GM18951 (cell line): Measurements from ENCODE around the gene SHLD1.
A peak's percentile ranks its signal among the peaks of the same experiment; 100 is the strongest.
"Not testable (repeated sequence)": the region's sequence is repeated elsewhere in the genome, so short reads cannot be mapped to it uniquely, and the experiment has no call there.

Experiments used
- POLR2A ChIP-seq: IDR thresholded peaks from 4 replicates; pipeline ENCODE4 v1.6.1; 2011; ENCODE audit warnings: mild to moderate bottlenecking; ENCODE audit not compliant: insufficient read length, insufficient read depth; ENCODE audit errors: extremely low read depth
- in situ Hi-C: fragments of 300-500 bp; cut with MboI; formaldehyde crosslinking; loops from one replicate; pipeline ENCODE4 v1.12.0; 2022; ENCODE audit warnings: low sequenced_read_pairs, mixed read lengths, inconsistent platforms; ENCODE audit not compliant: unreplicated experiment

SHLD1 gene

GRCh38 chr20:5797843-5798462 is 47.8 kb downstream of the SHLD1 start:
- peak; percentile 17 for TF ChIP-seq POLR2A
- in situ Hi-C loops, result no loop called here

DNA sequence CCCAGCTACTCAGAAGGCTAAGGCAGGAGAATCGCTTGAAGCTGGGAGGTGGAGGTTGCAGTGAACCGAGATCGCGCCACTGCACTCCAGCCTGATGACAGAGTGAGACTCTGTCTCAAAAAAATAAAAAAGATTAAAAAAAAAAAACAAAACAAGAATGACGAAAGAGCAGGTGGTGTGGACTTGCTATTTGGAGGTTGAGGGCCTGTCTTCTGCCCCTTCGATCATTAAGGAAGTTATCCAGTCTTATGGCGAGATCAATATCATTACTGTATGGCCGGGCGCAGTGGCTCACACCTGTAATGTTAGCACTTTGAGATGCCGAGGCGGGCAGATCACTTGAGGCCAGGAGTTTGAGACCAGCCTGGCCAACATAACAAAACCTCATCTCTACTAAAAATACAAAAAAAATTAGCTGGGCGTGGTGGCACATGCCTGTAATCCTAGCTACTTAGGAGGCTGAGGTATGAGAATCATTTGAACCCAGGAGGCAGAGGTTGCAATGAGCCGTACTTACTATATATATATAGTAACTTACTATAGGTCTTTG is 53.6 kb downstream of the SHLD1 start:
- in situ Hi-C loops, result not testable (repeated sequence)

GRCh38 chr20:5806457-5807263 is 56.5 kb downstream of the SHLD1 start:
- in situ Hi-C loops, result no loop called here
- no peak for TF ChIP-seq POLR2A

- in situ Hi-C loops, result no loop called here
- no peak for TF ChIP-seq POLR2A
Measured at GRCh38 chr20:5807431-5807830, 57.2 kb downstream of the SHLD1 start.

DNA sequence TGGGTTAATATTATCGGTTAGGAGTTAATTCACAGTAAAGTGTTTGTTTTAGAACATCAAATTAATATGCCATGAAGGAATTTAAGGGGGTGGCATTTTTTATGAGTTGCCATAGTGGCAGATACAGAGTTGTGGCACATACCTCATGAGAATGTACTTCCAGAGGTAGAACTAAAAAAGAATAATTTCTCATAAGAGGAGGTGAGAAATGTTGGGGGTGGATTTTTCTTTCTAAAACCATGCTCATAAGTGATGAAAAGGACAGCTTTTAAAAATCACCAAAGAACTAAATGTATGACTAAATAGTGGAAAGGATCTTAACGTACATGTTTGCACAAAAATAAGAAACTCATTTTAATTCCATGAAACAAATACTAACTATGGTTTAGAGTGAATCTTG is 58.7 kb downstream of the SHLD1 start:
- no peak for TF ChIP-seq POLR2A
- in situ Hi-C loops, result no loop called here

DNA sequence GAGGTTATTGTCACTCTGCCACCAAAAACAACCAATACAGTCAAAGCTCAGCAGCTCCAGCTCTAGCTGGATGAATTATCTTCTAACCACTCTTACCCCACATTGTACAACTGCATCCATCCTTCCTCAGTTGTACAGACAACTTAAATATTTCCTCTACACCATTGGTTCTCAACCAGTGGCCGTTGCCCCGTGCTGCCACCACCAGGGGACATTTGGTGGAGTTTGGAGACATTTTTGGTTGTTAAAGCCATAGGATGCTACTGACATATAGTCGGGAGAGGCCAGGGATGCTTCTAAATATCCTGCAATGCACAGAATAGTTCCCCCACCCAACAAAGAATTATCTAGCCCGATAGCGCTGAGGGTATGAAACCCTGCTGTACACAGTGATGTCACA is 59.3 kb downstream of the SHLD1 start:
- no peak for TF ChIP-seq POLR2A
- in situ Hi-C loops, result no loop called here

GRCh38 chr20:5810800-5811422 is 60.7 kb downstream of the SHLD1 start:
- TF ChIP-seq POLR2A, result no peak
- in situ Hi-C loops, result no loop called here

DNA sequence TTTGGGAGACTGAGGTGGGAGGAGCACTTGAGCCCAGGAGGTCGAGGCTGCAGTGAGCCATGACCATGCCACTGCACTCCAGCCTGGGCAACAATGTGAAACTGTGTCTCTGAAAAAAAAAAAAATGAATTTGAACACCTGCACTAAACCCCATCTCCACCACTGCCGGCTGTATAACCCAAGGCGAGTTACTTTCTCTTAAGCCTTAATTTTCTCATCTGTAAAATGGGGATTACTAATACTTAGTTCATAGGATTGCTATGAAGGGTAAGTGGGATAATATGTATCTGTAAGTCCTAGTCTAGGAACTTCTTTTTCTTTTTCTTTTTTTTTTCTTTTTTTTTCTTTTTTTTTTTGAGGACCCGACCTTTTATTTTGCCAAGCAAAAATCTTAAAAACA is 61.5 kb downstream of the SHLD1 start:
- in situ Hi-C loops, result no loop called here
- no peak for TF ChIP-seq POLR2A

DNA sequence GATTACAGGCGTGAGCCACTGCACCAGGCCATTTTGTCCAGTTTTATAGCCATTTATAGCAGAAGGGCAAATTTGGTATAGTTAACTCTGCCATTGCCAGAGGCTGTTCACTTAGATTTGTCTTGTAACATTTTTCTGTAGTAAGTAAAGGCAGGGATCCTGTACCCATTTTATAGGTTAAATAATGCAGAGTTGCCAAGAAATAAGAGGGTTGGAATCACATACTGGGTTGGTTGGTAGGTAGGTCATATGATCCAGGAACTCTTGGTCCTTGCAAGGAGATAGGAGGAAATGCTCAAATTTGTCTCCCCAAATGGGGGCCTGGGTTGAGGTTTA is 68.1 kb downstream of the SHLD1 start:
- in situ Hi-C loops, result no loop called here
- no peak for TF ChIP-seq POLR2A

DNA sequence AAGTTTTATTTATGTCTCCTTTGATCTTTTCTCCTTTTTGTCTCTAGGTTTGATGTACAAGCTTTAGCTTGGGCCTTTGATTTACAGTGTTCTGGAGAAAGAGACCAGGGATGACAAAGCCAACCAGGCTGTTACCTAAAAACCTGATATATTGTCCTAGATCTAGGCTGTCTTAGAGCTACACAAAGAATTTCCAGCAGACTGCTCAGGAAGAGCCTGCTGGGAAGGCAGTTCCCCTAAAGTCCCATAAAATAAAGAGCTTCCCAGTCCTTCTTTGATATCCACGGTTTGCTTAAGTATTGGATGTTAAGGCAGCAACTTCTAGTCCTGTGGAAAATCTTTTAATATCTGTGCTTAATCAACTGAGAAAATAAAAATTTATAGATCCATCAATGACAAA is 70.5 kb downstream of the SHLD1 start:
- TF ChIP-seq POLR2A, result no peak
- in situ Hi-C loops, result no loop called here

GRCh38 chr20:5821627-5822215 is 71.5 kb downstream of the SHLD1 start:
- no peak for TF ChIP-seq POLR2A
- in situ Hi-C loops, result no loop called here

GRCh38 chr20:5822569-5822968 is 72.4 kb downstream of the SHLD1 start:
- in situ Hi-C loops, result no loop called here

GRCh38 chr20:5825130-5825719 is 75.0 kb downstream of the SHLD1 start:
- TF ChIP-seq POLR2A, result no peak
- in situ Hi-C loops, result no loop called here

More at GRCh38 chr20:5822569-5822968, 72.4 kb downstream of the SHLD1 start:
- no peak for TF ChIP-seq POLR2A
